GM18861 (cell line): ENCODE data around the gene SARS2.

ENCODE experiments used
- ATAC-seq: cut with Tn5 transposase; IDR thresholded peaks from one replicate; pipeline ENCODE4 v1.9.1; 2021; ENCODE audit not compliant: unreplicated experiment

Gene SARS2

GRCh38 chr19:38867171-38867780 is 63.3 kb downstream of the SARS2 start:
- no peak for ATAC-seq
